Measurements from ENCODE around the gene TMEFF1. TPM values are rescaled to one million over a fixed set of nuclear protein-coding genes. Genes with fewer than 3 reads are reported as not detected.

Gene TMEFF1
- total RNA-seq, 4 donors from 2014 or later: 0.50 to 1.7 (median 0.73) TPM

DNA sequence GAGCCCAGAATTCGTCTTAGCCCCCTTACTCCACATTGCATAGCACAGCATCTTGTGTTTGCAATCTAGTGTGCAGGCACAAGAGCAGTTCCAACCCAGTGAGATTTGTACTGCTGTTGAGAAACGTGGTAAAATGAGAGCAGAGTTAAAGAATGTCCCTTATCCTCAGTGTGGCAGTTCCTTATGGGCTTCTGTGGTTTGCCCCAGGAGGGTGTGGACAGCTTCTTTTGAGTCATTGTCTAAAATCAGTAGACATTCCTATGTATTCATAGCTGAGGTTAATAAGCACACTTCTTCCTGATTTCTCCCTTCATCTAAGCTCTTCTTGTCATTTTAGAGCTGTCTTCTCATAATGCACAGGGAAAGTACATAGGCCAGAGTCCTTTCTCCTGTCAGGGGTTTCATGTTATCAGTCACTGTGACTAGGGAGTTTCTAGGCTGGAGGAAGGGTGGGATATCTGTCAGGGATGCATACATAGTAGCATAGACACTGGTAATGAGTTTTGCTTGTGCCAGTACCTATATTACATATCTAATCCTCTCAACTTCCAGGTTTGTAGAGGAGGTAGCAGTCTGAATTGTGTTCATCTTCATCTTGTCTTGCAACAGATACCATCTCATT, 102.9 kb downstream of the TMEFF1 start:
- 92% methylated on average over 2 of the region's 2 CpGs for WGBS
- no peak overlapping the region for H3K4me3 ChIP-seq
- no peak for DNase-seq (ENCODE audit: extremely low spot score)
- no peaks in the 10 kb centered on the region for H3K4me1 ChIP-seq
- TF ChIP-seq POLR2AphosphoS5 (IDR thresholded peaks at IDR 0.05) (no peak), EP300 (IDR thresholded peaks at IDR 0.05) (no peak), POLR2A (IDR thresholded peaks at IDR 0.05; ENCODE audit: low read depth) (no peak)
- TF ChIP-seq, protein P1, sequence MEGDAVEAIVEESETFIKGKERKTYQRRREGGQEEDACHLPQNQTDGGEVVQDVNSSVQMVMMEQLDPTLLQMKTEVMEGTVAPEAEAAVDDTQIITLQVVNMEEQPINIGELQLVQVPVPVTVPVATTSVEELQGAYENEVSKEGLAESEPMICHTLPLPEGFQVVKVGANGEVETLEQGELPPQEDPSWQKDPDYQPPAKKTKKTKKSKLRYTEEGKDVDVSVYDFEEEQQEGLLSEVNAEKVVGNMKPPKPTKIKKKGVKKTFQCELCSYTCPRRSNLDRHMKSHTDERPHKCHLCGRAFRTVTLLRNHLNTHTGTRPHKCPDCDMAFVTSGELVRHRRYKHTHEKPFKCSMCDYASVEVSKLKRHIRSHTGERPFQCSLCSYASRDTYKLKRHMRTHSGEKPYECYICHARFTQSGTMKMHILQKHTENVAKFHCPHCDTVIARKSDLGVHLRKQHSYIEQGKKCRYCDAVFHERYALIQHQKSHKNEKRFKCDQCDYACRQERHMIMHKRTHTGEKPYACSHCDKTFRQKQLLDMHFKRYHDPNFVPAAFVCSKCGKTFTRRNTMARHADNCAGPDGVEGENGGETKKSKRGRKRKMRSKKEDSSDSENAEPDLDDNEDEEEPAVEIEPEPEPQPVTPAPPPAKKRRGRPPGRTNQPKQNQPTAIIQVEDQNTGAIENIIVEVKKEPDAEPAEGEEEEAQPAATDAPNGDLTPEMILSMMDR (IDR thresholded peaks at IDR 0.05): no peak
- H3K9me3 ChIP-seq: no peaks in the 10 kb centered on the region
- intact Hi-C loops (cut with DNase I): no loop called here
- H3K27me3 ChIP-seq: no peaks in the 10 kb centered on the region
- H3K27ac ChIP-seq (replicated peaks in 1 of 4): no peak overlapping the region
- H3K36me3 ChIP-seq: no peaks in the 10 kb centered on the region

DNA sequence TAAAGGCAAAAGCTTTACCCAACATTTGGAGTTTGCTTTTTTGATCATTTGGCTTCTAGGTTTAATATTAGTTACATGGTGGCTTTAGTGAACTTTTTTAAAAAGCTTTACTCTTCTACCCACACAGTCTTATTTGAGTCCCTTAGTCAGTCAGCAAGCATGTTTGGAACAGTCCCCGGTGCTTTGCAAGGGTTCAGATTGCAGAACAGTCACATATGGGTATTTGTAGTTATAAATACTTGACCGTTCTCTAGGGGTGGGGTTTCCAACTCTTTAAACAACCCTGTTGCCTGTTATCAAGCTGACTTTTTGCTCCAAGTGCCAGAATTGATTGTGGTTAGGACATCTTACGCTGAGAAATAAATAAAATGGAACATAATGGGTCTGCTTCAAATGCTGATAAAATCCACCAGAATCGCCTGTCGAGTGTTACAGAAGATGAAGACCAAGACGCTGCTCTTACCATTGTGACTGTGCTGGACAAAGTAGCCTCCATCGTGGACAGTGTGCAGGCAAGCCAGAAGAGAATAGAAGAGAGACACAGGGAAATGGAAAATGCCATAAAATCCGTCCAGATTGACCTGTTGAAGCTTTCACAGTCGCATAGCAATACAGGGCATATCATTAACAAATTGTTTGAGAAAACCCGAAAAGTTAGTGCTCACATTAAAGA, 105.0 kb downstream of the TMEFF1 start, which contains the start of gene CAVIN4:
Gene CAVIN4, plus strand, starts transcription at position 304 of the 673 bp plus-strand sequence. Its CDS starts 65 bp downstream, at position 369.
- Histone ChIP-seq H3K4me3 (no peak within 1 kb of the TSS), H3K27me3 (no peaks in the 10 kb centered on the region), H3K27ac (replicated peaks in 1 of 4) (no peak within 1 kb of the TSS), H3K4me1 (peaks cover 0 to 3% (median 0%) of the 10 kb centered on the region in 4 donors), H3K36me3 (no peaks in the 10 kb centered on the region), H3K9me3 (no peaks in the 10 kb centered on the region)
- 92% methylated on average over 10 of the region's 10 CpGs for WGBS
- intact Hi-C loops (cut with DNase I): no loop called here
- DNase-seq (ENCODE audit: extremely low spot score): no peak
- TF ChIP-seq POLR2AphosphoS5 (IDR thresholded peaks at IDR 0.05) (no peak), EP300 (IDR thresholded peaks at IDR 0.05) (no peak), POLR2A (IDR thresholded peaks at IDR 0.05; ENCODE audit: low read depth) (no peak)
- TF ChIP-seq, protein P1 (IDR thresholded peaks at IDR 0.05): no peak

DNA sequence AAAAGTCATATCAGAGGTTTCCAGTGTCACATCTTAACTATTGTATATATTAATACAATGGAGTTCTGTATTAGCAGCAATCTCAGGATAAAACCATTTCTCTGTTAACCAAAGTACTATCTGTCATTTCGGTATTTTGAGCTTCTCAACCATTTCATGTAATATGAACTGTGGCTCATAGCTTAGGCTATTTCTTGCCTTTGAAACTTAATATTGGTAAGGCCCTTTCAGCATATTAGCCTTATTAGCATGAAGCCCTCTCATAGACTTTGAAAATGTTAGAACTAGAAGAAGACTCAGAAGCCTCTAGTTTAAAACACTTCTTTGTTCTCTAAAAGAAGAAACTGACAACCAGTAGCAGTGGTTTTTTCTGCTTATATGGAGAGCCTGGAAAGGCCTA, 105.7 kb downstream of the TMEFF1 start:
- Histone ChIP-seq H3K9me3 (no peaks in the 10 kb centered on the region), H3K27ac (replicated peaks in 1 of 4) (no peak overlapping the region), H3K4me3 (no peak overlapping the region), H3K36me3 (no peaks in the 10 kb centered on the region), H3K27me3 (no peaks in the 10 kb centered on the region), H3K4me1 (peaks cover 0 to 3% (median 0%) of the 10 kb centered on the region in 4 donors)
- intact Hi-C loops (cut with DNase I): no loop called here
- no peak for DNase-seq (ENCODE audit: extremely low spot score)
- WGBS: 92% methylated on average over 1 of the region's 1 CpG
- TF ChIP-seq POLR2A (IDR thresholded peaks at IDR 0.05; ENCODE audit: low read depth): no peak
- TF ChIP-seq, protein P1 (IDR thresholded peaks at IDR 0.05): no peak
- TF ChIP-seq EP300 (IDR thresholded peaks at IDR 0.05): no peak
- TF ChIP-seq POLR2AphosphoS5 (IDR thresholded peaks at IDR 0.05): no peak

DNA sequence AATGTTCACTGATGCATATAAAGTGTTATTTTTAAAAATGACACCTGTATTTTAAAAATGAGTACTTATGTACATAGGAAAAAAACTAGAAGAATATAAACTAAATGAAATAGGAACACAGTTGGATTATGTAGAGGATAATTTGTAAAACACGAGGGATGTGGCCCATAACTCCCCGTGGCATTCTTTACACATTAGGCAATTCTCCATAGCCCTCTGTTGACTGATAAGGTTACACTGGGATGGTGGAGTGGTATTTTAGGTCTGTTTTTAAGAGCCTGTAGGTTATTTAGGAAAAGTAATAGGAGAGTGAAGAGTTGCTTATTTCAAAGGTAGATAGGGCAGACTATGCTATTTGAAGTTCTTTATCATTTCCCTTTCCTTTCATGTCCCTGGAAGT, 106.7 kb downstream of the TMEFF1 start:
- intact Hi-C loops (cut with DNase I): no loop called here
- DNase-seq (ENCODE audit: extremely low spot score): no peak
- TF ChIP-seq POLR2AphosphoS5 (IDR thresholded peaks at IDR 0.05): no peak
- no peak overlapping the region for H3K4me3 ChIP-seq
- 80% methylated on average over 2 of the region's 2 CpGs for WGBS
- H3K9me3 ChIP-seq: no peaks in the 10 kb centered on the region
- H3K27ac ChIP-seq (replicated peaks in 1 of 4): no peak overlapping the region
- H3K4me1 ChIP-seq: peaks cover 0 to 3% (median 0%) of the 10 kb centered on the region in 4 donors
- H3K36me3 ChIP-seq: no peaks in the 10 kb centered on the region
- no peaks in the 10 kb centered on the region for H3K27me3 ChIP-seq

DNA sequence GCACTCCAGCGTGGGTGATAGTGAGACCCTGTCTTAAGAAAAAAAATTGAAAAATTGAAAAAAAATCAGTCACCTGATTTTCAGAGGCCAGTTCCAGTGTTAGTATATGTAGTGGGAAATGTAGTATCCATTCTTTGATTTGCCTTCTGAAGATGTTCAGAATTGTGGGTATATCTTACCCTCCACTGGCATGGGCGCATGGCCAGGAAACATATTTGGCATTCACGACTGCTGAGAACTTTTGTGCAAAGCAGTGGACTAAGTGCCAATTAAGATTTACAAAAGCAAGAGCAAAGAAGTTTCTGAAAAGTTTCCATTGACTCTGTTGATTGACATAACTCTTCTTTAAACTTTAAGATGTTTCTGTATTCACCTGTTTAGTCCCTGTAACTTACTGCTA, 107.3 kb downstream of the TMEFF1 start:
- intact Hi-C loops (cut with DNase I): no loop called here
- TF ChIP-seq POLR2A (IDR thresholded peaks at IDR 0.05; ENCODE audit: low read depth) (no peak), POLR2AphosphoS5 (IDR thresholded peaks at IDR 0.05) (no peak)
- TF ChIP-seq, protein P1 (IDR thresholded peaks at IDR 0.05): no peak
- Histone ChIP-seq H3K36me3 (no peaks in the 10 kb centered on the region), H3K27me3 (no peaks in the 10 kb centered on the region), H3K27ac (replicated peaks in 1 of 4) (no peak overlapping the region), H3K4me3 (no peak overlapping the region), H3K4me1 (peaks cover 0 to 3% (median 0%) of the 10 kb centered on the region in 4 donors), H3K9me3 (no peaks in the 10 kb centered on the region)
- no peak for DNase-seq (ENCODE audit: extremely low spot score)
- WGBS: 66% methylated on average over 3 of the region's 3 CpGs
